Astrocyte of the hippocampus (primary cell): ENCODE measurements around the gene FNDC11.
"Not testable (repeated sequence)": the region's sequence is repeated elsewhere in the genome, so short reads cannot be mapped to it uniquely, and the experiment has no call there.

Experiments used
- DNase-seq: peaks from one replicate; pipeline ENCODE4 v3.0.0; 2011; ENCODE audit warnings: low read depth, low spot score

FNDC11 gene

GRCh38 chr20:63597651-63598478 is 43.9 kb downstream of the FNDC11 start:
- no peak for DNase-seq

DNA sequence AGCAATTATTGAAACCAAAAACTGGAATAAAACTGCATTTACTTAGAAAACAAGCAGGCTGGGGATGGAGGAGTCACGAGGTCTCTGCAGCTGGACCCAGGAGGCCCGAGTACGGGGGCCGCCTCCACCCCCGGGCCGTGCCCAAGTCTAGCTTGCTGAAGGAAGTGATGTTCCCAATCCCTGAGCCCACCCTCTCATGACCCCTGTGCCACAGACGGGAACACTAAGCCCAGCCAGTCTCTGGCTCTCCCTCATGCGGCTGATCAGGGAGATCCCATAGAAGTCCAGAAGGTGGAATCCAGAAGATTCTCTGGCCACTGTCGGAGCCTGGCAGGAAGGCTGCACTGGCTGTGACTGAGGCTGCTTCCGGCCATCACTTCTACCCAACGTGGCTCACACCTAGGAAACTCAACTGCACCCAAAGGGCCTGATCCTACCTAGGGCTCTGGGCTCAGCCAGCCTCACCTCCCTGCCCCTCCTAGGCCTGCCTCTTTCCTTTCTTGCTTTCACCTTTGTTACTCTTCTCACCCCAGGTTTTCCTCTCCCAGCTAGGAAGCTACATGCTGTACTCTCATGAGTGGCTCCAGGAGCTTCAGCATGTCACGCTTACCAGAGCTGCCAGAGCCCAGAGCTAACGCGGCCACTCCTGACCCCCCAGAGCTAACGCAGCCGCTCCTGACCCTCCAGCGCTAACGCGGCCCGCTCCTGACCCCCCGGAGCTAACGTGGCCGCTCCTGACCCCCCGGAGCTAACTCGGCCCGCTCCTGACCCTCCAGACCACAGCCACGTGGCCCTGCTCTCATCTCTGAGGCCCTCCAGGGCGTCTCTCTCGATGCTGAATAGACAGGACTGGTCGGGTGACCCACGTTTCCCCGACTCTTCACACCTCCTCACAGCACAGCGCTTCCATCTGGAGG is 44.8 kb downstream of the FNDC11 start:
- DNase-seq = no peak

DNA sequence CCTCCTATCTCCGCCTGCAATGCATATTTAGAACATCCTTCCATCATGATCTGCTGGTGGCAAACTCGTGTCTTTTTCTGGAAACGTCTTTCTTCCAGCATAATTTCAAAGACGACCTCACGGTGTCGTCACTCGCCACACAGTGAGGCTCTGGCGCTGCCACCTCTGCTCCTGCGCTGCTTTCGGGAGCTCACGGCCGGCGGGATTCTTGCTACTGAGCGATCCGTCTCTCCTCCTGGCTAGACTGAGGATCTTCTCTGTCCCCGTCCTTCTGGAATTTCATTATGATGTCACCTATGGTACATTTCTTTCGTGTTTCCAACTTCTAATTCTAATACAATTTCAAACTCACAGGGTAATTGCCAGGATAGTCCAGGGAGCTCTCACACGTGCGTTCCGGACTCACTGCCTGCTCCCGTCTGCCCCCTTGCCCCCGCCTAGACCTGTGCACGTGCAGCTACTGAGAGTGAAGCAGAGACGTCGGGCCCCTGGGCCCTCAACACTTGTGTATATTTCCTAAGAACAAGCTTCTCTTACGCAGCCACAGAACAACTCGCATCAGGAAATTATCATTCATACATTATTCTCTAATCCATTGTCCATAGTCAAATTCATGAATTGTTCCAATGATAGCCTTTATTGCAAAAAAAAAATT is 45.6 kb downstream of the FNDC11 start:
- DNase-seq = no peak

GRCh38 chr20:63601679-63602078 is 47.7 kb downstream of the FNDC11 start:
- DNase-seq = not testable (repeated sequence)

DNA sequence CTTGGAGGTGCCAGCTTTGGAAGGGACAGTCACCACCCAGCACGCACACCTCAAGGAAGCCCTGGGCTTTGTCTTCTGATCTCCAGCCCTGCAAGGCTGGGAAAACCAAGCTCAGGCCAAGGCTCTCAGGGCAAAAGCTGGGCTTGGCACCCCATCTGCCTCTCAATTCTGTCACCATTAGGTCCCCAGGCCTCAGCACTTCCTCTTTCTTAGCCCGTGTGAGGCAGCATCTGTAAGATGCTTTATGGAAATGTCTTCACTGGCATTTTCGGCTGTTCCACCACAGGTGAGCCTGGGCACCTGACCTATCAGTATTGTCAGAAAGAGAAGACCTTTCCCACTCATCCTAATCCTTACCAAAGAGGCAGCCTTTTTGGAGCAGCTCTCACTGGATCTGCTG is 48.4 kb downstream of the FNDC11 start:
- DNase-seq = no peak
